Thoracic aorta (tissue), 2 donors: ENCODE results near the gene CUL5. TPM values are rescaled to one million over a fixed set of nuclear protein-coding genes. Genes with fewer than 3 reads are reported as not detected.

Experiments used
- ATAC-seq: fragments of 150-250 bp; one replicate; pipeline ENCODE4 v1.8.0; 2017; ENCODE audit warnings: low read depth; ENCODE audit not compliant: insufficient number of reproducible peaks, low FRiP score
- DNase-seq: peaks from one replicate; pipeline ENCODE4 v3.0.0-alpha.2; 2020; ENCODE audit warnings: low spot score
- H3K27ac ChIP-seq, 2 donors: fragments of 200-600 bp; sonication (generic); 1 replicate in 1 of 2; 2 replicates in 1 of 2; pipeline ENCODE4 v1.5.1; 2016; ENCODE audit warnings: mild to moderate bottlenecking in 2 of 2, moderate library complexity in 2 of 2
- H3K27me3 ChIP-seq: fragments of 200-600 bp; sonication (generic); replicated peaks from 2 replicates; pipeline ENCODE4 v1.6.0; 2016; ENCODE audit warnings: mild to moderate bottlenecking; ENCODE audit not compliant: insufficient read depth
- H3K36me3 ChIP-seq: fragments of 200-600 bp; sonication (generic); one replicate; pipeline ENCODE4 v1.5.1; 2016
- H3K4me1 ChIP-seq, 2 donors: fragments of 200-600 bp; sonication (generic); 1 replicate in 1 of 2; 2 replicates in 1 of 2; pipeline versions ENCODE4 v1.5.1 to v1.6.0; 2016; ENCODE audit warnings: low read depth in 2 of 2, mild to moderate bottlenecking in 1 of 2; ENCODE audit not compliant: control insufficient read depth in 1 of 2
- H3K4me3 ChIP-seq: fragments of 200-600 bp; sonication (generic); 2 replicates; pipeline ENCODE4 v1.5.1; 2016; ENCODE audit warnings: mild to moderate bottlenecking
- H3K9me3 ChIP-seq: fragments of 200-600 bp; sonication (generic); 2 replicates; pipeline ENCODE4 v1.5.1; 2016
- total RNA-seq, 2 donors: library from RNA; depleted of rRNA; stranded (reverse); fragments of >200 nt; gene quantifications; one replicate each; pipeline versions ENCODE4 v1.1.0 to v1.2.3, GENCODE V29; 2016
- TF ChIP-seq, protein P1 (sequence below): fragments of 200-600 bp; sonication (generic); IDR thresholded peaks from one replicate; pipeline ENCODE4 v1.5.1; 2019; ENCODE audit warnings: antibody characterized with exemption

The CUL5 gene
- total RNA-seq: 10 to 100 TPM; 22.7 to 27.0 TPM

DNA sequence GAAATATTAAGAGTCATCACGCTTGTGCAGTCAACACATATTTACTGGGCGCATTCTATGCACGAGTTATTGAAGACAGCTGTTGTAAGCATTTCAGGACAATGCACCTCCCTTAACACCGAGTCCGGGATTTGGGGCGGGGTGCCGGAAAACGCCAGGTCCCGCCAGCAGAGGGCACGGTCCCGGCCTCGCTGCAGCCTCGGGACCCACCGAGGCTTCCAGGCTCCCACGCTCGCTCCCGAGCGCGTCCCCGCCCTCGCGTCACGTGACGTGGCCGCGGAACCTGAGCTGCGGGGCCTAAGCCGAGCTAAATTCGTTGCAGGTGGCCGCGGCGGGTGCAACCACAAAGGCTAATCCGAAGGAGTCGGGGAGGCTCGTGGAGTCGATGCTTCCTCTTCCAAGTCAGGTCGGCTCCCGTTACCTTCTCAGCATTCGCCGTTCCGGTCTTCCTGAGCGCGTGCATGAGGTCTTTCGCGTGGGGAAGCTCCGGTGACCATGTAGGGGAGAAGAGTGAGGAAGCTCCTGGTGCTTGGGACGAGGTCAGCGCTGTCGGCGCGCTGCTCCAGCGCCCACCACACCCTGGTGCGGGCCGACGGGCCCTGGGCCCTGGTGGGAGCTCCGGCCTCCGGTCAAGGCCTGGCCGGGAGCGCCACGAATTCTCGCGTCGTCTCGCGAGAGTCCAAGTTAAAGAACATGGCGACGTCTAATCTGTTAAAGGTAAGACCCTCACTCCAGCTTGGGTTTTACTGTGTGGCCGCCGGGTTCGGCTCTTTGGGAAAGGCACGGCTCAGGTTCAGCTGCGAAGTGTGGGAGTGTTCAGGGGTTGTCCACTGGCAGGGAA is at the start of gene CUL5:
TSS of gene CUL5 (plus strand) at position 243 of the 841 bp plus-strand sequence. CDS start at position 694, 451 bp downstream.
- Histone ChIP-seq H3K36me3 (no peaks in the 10 kb centered on the region), H3K4me3 (peak within 1 kb of the TSS; percentile 95), H3K4me1 (peaks cover 31 to 39% of the 10 kb centered on the region in 2 donors), H3K27ac (peak within 1 kb of the TSS; percentile 89 to 97), H3K9me3 (no peaks in the 10 kb centered on the region), H3K27me3 (no peaks in the 10 kb centered on the region)
- TF ChIP-seq, protein P1, sequence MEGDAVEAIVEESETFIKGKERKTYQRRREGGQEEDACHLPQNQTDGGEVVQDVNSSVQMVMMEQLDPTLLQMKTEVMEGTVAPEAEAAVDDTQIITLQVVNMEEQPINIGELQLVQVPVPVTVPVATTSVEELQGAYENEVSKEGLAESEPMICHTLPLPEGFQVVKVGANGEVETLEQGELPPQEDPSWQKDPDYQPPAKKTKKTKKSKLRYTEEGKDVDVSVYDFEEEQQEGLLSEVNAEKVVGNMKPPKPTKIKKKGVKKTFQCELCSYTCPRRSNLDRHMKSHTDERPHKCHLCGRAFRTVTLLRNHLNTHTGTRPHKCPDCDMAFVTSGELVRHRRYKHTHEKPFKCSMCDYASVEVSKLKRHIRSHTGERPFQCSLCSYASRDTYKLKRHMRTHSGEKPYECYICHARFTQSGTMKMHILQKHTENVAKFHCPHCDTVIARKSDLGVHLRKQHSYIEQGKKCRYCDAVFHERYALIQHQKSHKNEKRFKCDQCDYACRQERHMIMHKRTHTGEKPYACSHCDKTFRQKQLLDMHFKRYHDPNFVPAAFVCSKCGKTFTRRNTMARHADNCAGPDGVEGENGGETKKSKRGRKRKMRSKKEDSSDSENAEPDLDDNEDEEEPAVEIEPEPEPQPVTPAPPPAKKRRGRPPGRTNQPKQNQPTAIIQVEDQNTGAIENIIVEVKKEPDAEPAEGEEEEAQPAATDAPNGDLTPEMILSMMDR: peak; percentile 85
- ATAC-seq (peak; percentile 98), DNase-seq (peak; percentile 69)

DNA sequence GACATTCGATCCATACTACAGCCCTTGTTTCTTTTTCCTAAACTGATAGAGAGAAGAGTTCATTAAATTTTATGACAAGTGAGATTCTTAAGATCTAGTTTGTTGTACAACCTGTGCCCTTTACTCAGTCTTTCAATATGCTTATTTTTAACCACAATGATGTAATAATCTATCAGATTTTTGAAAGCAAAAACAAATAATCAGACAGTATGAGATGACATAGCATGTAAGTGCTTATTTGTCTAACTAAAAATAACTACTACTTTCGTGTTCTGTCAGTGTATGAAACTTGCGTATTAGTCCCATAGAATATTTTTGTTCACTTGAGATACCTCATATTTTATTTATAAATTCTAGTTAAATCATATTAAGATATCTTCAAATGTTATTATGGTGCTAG is 47.2 kb upstream of the CUL5 start:
- DNase-seq (no peak), ATAC-seq (no peak)
- Histone ChIP-seq H3K9me3 (no peaks in the 10 kb centered on the region), H3K4me3 (no peak overlapping the region), H3K36me3 (no peaks in the 10 kb centered on the region), H3K27me3 (no peaks in the 10 kb centered on the region), H3K4me1 (peaks cover 0 to 11% of the 10 kb centered on the region in 2 donors), H3K27ac (no peak overlapping the region)
- TF ChIP-seq, protein P1: no peak

DNA sequence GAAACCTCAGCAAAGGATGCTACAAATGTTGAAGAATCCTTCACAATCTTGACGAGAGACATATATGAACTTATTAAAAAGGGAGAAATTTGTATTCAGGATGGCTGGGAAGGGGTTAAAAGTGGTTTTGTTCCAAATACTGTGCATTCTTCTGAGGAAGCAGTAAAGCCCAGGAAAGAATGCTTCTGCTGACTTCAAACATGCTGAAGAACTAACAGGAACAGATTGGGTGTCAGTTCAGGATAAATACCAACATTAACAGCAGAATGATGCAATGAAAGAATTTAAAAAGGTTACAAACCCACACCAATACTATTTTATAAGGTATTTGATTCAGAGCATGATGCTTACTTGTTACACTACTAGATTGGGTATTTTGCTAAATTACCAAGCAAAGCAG is 46.5 kb upstream of the CUL5 start:
- Histone ChIP-seq H3K9me3 (no peaks in the 10 kb centered on the region), H3K27me3 (no peaks in the 10 kb centered on the region), H3K27ac (no peak overlapping the region), H3K4me1 (peaks cover 0 to 10% of the 10 kb centered on the region in 2 donors), H3K36me3 (no peaks in the 10 kb centered on the region), H3K4me3 (no peak overlapping the region)
- DNase-seq: no peak
- no peak for ATAC-seq
- TF ChIP-seq, protein P1: no peak

DNA sequence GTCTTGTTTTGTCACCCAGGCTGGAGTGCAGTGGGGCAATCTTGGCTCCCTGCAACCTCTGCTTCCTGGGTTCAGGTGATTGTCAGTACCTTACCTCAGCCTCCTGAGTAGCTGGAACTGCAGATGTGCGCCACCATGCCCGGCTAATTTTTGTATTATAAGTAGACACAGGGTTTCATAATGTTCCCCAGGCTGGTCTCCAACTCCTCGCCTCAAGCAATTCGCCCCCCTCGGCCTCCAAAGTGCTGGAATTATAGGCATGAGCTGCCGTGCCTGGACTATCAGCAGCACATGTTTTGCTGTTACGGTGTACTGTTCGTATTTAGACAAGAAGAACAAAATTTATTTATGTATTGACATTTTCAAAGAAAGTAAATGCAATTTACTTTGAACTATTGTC is 45.6 kb upstream of the CUL5 start:
- Histone ChIP-seq H3K4me1 (peaks cover 0 to 6% of the 10 kb centered on the region in 2 donors), H3K27ac (no peak overlapping the region), H3K36me3 (no peaks in the 10 kb centered on the region), H3K9me3 (no peaks in the 10 kb centered on the region), H3K27me3 (no peaks in the 10 kb centered on the region), H3K4me3 (no peak overlapping the region)
- ATAC-seq (no peak), DNase-seq (no peak)
- TF ChIP-seq, protein P1: no peak

DNA sequence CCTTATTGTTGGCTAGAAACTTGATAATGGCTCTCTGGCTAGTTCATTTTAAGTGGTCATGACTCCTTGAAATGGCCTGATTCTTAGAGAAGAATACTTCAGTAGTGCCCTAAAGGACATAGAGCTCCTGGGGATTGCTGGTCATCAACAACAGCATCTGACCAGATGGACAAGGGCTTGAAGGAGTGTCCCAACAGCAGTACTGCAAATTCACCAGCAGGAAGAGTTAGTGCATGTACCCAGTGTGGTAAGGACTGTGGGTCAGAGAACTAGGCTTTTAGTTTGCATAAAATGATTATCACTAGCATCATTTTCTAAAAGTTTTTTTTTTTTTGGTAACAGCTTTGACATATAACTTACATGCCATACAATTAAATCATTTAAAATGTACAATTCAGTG is 39.5 kb upstream of the CUL5 start:
- ATAC-seq (no peak), DNase-seq (no peak)
- no peaks in the 10 kb centered on the region for H3K36me3 ChIP-seq
- H3K27ac ChIP-seq: no peak overlapping the region
- H3K9me3 ChIP-seq: no peaks in the 10 kb centered on the region
- TF ChIP-seq, protein P1: no peak
- no peaks in the 10 kb centered on the region for H3K27me3 ChIP-seq
- H3K4me3 ChIP-seq: no peak overlapping the region
- no peaks in the 10 kb centered on the region for H3K4me1 ChIP-seq
